Effector memory CD4-positive, alpha-beta T cell (primary cell): ENCODE results near the gene BRD1.

Experiments
- DNase-seq, 3 donors: peaks; one replicate each; pipeline ENCODE4 v3.0.0-alpha.2; 2020
- H3K27ac ChIP-seq: 2 replicates; pipeline ENCODE4 v1.7.0; 2013; ENCODE audit warnings: mild to moderate bottlenecking, low read length, moderate library complexity; ENCODE audit not compliant: insufficient read depth, poor library complexity, severe bottlenecking
- H3K27me3 ChIP-seq: replicated peaks from 2 replicates; pipeline ENCODE4 v1.7.0; 2013; ENCODE audit warnings: mild to moderate bottlenecking, low read length; ENCODE audit not compliant: insufficient read depth, control insufficient read depth, poor library complexity, severe bottlenecking
- H3K36me3 ChIP-seq: 2 replicates; pipeline ENCODE4 v1.7.0; 2013; ENCODE audit warnings: mild to moderate bottlenecking, low read length, moderate library complexity; ENCODE audit not compliant: control insufficient read depth, insufficient read depth
- H3K4me1 ChIP-seq: 2 replicates; pipeline ENCODE4 v1.7.0; 2013; ENCODE audit warnings: low read length, mild to moderate bottlenecking; ENCODE audit not compliant: control insufficient read depth, insufficient read depth, poor library complexity, severe bottlenecking
- H3K4me3 ChIP-seq: 2 replicates; pipeline ENCODE4 v1.7.0; 2013; ENCODE audit warnings: low read length, low read depth, mild to moderate bottlenecking; ENCODE audit not compliant: insufficient read depth, poor library complexity, severe bottlenecking
- H3K9me3 ChIP-seq: 2 replicates; pipeline ENCODE4 v1.7.0; 2013; ENCODE audit warnings: mild to moderate bottlenecking, low read length, moderate library complexity; ENCODE audit not compliant: control insufficient read depth

Gene BRD1

DNA sequence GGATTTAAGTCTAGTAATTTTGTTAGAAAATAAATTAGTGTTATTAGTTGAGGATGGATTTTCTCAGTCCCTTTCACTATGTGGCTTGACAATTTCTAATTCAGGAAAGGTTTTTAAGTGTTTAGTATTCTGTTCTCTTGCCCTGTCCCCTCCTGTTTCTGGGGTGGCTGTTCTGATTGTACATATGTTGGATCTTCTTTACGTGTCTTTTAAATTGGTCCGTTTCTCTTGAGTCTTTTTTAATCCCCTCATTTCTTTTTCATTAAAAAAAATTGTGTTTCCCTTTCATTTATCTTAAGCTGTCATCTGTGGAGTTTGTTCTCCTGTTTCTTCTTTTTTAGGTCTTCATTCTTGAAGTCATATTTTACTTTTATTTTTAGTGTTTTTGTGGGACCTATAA is 38.5 kb upstream of the BRD1 start:
- H3K9me3 ChIP-seq, result peaks cover 8% of the 10 kb centered on the region
- H3K4me3 ChIP-seq, result no peak overlapping the region
- DNase-seq, result no peak
- H3K4me1 ChIP-seq, result peaks cover 23% of the 10 kb centered on the region
- H3K27me3 ChIP-seq, result no peaks in the 10 kb centered on the region
- no peaks in the 10 kb centered on the region for H3K36me3 ChIP-seq
- H3K27ac ChIP-seq, result no peak overlapping the region

DNA sequence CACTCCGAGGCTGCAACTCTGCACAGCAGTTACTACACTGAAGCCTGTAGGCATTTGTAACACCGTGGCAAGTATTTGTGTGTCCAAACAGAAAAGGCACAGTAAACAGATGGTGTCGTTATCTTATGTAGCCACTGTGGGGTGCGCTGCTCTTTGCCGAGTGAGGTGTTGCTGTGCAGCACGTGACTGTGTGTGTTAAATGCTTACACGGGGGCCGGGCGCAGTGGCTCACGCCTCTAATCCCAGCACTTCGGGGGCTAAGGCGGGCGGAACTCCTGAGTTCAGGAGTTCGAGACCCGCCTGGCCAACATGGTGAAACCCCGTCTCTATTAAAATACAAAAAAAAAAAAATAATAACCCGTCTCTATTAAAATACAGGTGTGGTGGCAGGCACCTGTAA is 37.5 kb upstream of the BRD1 start:
- Histone ChIP-seq H3K4me3 (no peak overlapping the region), H3K27me3 (no peaks in the 10 kb centered on the region), H3K4me1 (peaks cover 20% of the 10 kb centered on the region), H3K9me3 (peaks cover 8% of the 10 kb centered on the region), H3K36me3 (no peaks in the 10 kb centered on the region), H3K27ac (no peak overlapping the region)
- DNase-seq, result no peak

DNA sequence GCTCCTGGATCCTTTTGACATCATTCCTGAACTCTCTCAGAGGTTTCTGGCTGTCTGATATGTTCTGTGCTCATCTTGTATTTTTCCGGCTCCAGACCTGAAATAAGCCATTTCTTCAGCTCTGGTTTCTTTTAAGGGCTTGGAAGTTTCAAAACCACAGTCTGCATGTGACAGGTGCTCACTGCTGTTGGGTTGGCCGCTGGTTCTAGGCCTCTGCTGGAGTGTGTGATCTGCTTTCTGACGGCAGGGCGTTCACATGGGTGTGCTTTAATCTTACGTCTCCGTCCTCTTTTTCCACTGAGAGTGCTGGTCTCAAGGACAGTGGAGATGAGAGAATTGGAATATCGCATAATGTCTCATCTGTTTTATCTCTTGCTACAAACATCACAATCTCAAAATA is 36.3 kb upstream of the BRD1 start:
- H3K4me1 ChIP-seq, result peaks cover 20% of the 10 kb centered on the region
- peaks cover 8% of the 10 kb centered on the region for H3K9me3 ChIP-seq
- H3K36me3 ChIP-seq, result no peaks in the 10 kb centered on the region
- no peaks in the 10 kb centered on the region for H3K27me3 ChIP-seq
- H3K27ac ChIP-seq, result no peak overlapping the region
- H3K4me3 ChIP-seq, result no peak overlapping the region
- no peak for DNase-seq

DNA sequence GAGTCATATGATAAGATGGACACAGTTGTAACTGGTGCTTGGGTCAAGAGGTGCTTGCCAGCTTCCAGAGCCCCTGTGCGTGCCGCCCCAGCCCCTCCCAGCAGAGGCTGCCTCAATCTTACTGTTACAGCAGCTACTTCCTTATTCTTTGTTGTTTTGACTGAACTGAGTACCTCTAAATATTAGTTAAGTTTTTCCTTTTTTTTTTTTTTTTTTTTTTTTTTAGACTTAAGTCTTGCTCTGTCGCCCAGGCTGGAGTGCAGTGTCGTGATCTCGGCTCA is 34.8 kb upstream of the BRD1 start:
- DNase-seq, result no peak

DNA sequence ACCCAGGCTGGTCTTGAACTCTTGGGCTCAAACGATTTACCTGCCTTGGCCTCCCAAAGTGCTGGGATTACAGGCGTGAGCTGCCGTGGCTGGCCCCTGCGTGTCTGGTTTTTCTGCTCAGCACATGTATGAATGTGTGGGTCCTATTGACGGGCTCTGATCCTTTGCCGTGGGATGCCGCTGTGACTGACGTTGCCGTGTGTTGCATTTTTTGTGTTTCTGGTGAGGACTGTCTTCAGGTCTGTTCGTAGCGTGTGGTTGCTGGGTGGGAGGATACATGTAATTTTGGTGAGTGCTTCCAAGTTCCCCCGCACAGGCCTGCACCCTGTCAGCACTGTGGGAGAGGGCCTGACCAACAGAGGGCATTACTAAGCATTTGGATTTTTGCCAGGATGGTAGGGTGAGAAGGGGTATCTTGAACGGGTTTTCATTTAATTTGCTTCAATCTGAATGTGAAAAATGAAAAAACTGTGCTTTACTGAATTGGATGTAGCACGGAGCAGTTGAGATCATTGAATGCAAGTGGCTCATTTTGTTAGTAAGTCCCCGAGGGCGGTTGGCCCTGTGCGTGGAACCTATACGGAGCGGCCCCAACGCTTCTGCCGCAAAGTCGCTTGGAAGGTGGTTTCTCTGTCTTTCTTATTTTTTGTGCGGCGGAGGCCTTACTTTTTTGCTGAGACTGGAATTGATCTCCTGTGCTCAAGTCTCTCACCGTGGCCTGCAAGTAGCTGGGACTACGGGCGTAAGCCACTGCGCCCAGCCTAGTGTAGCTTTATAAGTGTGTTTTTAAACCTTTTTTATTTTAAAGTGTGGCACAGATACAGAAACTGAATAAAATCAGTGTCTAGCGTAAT is 34.2 kb upstream of the BRD1 start:
- Histone ChIP-seq H3K4me1 (peaks cover 6% of the 10 kb centered on the region), H3K9me3 (peaks cover 8% of the 10 kb centered on the region), H3K36me3 (no peaks in the 10 kb centered on the region), H3K27me3 (no peaks in the 10 kb centered on the region), H3K27ac (no peak overlapping the region), H3K4me3 (no peak overlapping the region)
- DNase-seq, result no peak

More for the DNA sequence above, 34.8 kb upstream of the BRD1 start:
- Histone ChIP-seq H3K4me3 (no peak overlapping the region), H3K27ac (no peak overlapping the region), H3K36me3 (no peaks in the 10 kb centered on the region), H3K4me1 (peaks cover 10% of the 10 kb centered on the region), H3K27me3 (no peaks in the 10 kb centered on the region), H3K9me3 (peaks cover 8% of the 10 kb centered on the region)

DNA sequence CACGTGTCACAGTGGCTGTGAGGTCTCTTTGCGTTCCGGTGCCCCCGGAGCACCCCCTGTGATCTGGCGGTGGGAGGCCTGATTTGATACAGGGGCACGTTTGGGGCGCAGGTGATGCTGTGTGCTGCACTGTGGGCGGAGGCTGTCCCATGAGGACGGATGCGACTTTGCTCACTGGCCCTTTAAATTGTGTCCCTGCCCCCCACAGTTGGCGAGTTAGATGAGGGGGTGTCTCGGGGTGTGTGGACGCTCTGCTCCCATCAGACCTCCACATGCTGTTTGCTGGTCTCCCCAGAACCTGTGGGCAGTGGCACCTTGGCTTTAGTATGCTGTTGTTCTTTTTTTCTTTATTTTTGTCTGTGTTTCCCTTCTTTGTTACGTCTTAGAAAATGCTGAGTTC is 31.2 kb upstream of the BRD1 start:
- Histone ChIP-seq H3K36me3 (no peaks in the 10 kb centered on the region), H3K27ac (no peak overlapping the region), H3K9me3 (no peaks in the 10 kb centered on the region)

DNA sequence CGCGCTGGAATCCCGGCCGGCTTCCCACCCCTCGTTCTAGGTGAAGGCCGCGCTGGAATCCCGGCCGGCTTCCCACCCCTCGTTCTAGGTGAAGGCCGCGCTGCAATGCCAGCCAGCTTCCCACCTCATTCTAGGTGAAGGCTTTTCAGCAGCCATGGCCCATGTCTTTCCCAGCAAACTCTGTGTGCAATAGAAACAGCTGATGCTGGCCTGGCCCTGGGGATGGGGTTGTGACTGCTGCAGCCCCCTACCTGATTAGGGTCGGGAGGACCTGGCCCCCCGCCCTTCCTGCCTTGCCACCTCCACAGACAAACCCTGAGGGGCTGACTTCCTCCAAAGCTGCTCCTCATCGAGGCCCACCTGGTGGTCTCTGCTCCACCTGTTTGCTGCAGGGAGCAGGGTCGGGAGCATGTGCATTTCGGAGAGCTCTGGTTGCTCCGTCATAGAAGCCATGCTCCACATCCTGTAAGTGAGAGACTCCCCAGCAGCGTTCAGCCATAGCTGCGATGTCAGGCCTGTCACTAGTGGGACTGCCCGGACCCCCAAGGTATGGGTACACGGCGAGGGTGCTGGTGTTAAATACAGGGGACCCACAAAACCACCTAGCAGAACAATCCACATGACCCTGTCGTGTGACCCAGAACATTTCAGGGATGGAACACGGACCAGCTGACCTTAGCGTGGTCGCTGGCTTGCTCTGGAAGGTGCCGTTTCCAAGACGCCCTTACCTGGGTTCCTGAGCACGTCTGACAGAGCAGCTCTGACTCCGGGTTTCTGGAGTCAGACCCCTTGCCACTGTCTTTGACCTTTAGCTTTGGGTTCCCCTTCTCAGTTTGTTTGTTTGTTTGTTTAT is 29.3 kb upstream of the BRD1 start:
- Histone ChIP-seq H3K4me1 (peaks cover 24% of the 10 kb centered on the region), H3K9me3 (no peaks in the 10 kb centered on the region)
- no peak for DNase-seq

More for the DNA sequence above, 31.2 kb upstream of the BRD1 start:
- Histone ChIP-seq H3K4me1 (peaks cover 25% of the 10 kb centered on the region), H3K27me3 (no peaks in the 10 kb centered on the region), H3K4me3 (no peak overlapping the region)
- no peak for DNase-seq

DNA sequence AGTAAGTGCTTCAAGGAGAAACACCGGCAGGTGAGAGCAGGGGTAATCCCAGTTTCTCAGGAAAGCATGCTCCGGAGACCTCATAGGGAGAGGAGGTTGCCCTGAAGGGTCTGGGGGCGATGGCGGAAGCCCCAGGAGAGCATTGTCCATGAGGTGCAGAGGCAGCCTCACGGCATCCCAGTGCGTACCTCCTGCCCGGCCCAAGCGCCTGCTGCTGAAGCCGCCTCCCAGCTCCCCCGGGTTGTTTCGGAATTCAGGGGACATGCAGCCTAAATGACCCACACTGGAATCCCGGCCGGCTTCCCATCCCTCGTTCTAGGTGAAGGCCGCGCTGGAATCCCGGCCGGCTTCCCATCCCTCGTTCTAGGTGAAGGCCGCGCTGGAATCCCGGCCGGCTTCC is 28.7 kb upstream of the BRD1 start:
- Histone ChIP-seq H3K36me3 (no peaks in the 10 kb centered on the region), H3K27me3 (no peaks in the 10 kb centered on the region), H3K4me1 (peaks cover 24% of the 10 kb centered on the region), H3K9me3 (no peaks in the 10 kb centered on the region), H3K27ac (no peak overlapping the region), H3K4me3 (no peak overlapping the region)
- DNase-seq, result no peak

More for the DNA sequence above, 29.3 kb upstream of the BRD1 start:
- Histone ChIP-seq H3K27ac (no peak overlapping the region), H3K27me3 (no peaks in the 10 kb centered on the region), H3K4me3 (no peak overlapping the region), H3K36me3 (no peaks in the 10 kb centered on the region)

DNA sequence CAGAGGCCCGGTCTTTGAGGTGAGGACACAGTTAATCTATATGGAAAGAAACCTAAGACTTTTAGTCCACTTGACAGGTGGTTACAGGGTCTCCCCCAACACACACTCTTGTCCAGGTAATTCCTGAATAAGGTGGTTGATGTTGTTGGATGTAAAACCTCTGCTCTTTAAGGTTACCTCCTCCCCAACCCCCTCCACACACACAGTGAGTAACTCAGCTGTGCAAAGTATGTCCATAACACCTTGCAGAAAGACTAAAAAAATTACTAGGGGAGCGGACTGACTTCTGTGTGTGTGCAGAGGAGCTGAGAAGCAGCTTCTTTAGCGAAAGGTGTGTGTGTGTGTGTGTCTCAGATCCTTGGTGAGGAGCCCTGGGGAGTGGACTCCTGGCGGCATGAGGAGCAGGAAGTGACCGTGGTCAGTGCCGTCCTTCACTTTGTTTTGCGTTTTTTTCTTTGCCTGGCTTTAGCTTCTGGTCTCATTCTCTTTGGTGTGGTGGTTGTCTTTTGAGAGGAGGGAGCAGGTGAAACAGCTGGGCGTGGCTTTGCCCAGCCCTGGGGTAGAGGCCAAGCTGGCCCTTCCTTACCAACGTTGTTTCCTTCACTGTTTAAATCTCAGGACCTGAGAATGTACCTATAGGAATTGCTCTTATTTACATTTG is 27.7 kb upstream of the BRD1 start:
- no peak for DNase-seq
- no peak overlapping the region for H3K27ac ChIP-seq

More for the DNA sequence above, 27.7 kb upstream of the BRD1 start:
- H3K4me3 ChIP-seq, result peak overlapping the region; percentile 51
- no peaks in the 10 kb centered on the region for H3K36me3 ChIP-seq
- H3K27me3 ChIP-seq, result no peaks in the 10 kb centered on the region
- H3K4me1 ChIP-seq, result peaks cover 24% of the 10 kb centered on the region
- H3K9me3 ChIP-seq, result no peaks in the 10 kb centered on the region
